HG03108 (cell line): ENCODE measurements around the gene SYNE3.

Experiments used
- ATAC-seq: cut with Tn5 transposase; IDR thresholded peaks from one replicate; pipeline ENCODE4 v1.9.1; 2021; ENCODE audit warnings: moderate library complexity; ENCODE audit not compliant: unreplicated experiment

Gene SYNE3

DNA sequence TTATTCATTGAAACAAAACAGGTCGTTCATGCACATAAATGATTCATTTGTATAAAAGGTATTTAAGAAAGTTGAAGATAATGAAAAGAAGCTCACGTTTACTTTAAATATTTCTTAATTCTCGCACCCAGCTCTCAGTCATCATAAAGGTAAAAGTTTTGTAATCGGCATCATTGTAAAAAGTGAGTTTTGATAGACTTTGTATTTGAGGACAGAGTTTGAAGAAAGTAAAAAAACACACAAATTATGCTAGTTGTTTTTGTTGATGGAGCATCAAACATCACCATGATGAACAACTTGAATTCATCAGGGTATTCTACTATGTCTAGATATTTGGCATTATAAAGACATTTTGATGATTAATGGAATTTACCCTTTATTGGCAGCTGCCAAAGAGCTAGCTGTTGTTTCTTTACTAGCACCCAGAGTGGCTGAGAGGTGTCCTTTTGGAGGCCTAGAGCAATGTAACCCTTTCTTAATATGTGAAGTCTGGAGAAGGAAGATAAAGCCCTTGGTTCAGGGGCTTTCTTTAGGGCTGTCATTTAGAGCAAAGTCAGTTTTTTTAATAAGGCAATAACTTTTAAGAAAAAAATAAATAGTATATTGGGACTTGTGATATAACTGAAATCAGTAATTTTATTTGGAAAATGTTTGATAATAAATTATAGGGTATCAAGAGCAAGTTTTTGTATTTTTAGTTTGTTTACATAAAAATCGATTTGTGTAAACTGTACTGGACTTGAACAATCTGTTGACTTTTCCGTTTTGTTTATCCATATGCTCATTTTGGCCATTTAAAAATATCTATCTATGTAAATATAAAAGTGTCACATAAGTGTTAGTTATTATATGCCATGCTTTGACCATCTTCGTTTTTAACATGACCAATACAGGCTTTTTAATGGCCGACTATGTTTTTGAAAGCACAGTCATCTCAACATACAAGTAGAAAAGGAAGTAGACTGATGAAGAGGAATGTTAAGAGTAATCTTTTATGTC, 25.8 kb upstream of the SYNE3 start:
- no peak for ATAC-seq

DNA sequence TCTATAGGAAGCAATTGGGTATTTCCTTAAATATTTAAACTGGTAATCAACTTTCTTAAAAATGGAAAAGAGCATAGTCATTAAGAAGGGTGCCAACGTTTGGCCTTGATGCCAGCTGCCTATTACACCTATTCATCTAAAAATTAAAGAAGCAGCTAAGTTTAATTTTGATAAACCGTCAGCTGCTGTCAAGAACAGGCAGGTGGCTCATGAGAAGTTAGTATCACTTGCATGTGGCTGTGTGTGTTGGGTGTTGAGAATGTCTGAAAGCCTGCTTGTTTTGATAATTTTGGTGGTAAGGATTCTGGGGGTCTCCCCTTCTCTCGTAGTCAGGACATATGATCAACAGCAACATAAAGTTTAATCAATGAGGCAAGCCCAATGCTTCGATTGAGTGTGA, 24.9 kb upstream of the SYNE3 start:
- ATAC-seq, result no peak

- no peak for ATAC-seq
Observed at GRCh38 chr14:95540236-95540855, 23.9 kb upstream of the SYNE3 start.

DNA sequence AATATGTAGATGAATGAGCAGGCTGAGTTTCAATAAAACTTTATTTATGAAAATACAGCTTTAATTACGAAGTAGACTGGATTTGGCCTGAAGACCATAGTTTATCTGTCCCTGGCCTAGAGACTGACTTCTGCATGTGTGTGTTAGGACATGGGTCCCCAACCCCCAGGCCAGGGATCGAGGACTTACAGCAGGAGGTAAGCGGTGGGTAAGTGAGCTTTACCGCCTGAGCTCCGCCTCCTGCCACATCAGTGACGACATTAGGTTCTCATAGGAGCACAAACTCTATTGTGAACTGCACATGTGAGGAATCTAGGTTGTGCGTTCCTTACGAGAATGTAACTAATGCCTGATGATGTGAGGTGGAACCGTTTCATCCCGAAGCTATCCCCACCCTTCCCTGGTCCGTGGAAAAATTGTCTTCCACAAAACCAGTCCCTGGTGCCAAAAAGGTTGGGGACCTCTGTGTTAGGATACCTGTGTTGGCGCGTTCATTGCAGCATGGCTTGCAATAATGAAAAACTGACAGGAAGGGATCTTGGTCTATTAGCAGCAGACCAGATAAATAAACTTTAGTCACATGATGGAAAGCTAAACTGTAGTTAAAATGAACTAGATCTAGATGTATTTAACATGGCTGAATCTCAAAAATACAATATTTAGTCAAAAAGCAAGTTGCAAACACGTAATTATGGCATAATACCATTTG, 22.5 kb upstream of the SYNE3 start:
- no peak for ATAC-seq

- ATAC-seq, result no peak
Observed at GRCh38 chr14:95537298-95538089, 21.0 kb upstream of the SYNE3 start.

DNA sequence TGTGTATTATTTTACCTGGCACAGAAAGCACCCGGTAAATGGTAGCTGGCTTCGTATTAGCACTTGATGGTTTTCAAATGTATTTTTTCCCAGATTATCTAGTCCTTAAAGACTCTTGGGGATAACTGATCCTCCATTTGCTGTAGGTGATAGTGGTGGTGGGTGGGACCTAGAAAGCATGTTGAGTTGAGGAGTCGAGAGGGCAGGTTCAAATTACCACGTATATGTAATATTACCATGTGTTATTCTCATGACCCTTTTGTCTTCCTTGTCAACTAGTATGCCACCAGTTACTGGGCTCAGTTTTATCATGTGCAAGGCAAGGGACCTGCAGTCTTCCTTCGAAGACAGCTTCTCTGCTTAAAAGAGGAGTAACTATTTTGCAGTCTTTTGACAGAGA, 20.2 kb upstream of the SYNE3 start:
- ATAC-seq, result no peak

GRCh38 chr14:95536036-95536593, 19.7 kb upstream of the SYNE3 start:
- ATAC-seq, result no peak

DNA sequence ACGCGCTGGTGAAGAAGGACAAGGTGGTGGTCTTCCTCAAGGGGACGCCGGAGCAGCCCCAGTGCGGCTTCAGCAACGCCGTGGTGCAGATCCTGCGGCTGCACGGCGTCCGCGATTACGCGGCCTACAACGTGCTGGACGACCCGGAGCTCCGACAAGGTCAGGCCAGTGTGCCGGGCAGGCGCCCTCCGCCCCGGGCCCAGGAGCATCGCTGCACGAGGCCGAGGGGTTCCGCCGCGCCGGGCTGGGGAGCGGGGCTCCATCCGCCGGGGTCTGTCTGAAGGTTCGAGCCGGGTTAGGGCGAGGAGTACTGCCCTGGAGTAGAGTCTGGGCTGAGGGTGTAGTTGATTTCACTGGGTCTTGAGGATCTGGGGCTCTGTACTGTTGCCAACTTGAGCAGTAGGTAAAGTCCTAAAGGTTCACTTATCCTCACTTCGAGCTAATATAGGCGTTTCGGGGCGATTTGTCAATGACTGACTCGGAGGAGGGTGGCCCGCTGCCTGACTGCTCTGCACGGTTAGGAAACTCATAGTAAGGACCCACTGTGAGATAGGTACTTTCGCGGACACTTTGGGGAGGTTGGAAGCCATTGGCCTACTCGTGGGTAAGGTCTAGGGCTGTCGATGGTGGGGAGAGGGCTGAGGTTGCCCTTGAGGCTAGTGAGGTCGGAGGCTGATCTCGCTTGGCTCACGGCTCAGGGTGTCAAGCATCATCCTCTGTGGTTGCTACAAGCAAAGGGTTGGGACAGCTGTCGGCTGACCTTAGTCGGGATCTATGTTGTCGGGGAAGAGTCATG, 19.0 kb upstream of the SYNE3 start:
- ATAC-seq, result no peak

GRCh38 chr14:95534299-95535225, 18.1 kb upstream of the SYNE3 start, which contains the start of gene GLRX5:
GLRX5 (plus strand) TSS chr14:95535050; CDS start chr14:95535090, 40 bp downstream.
- peak; percentile 90 for ATAC-seq

- no peak for ATAC-seq
Observed at GRCh38 chr14:95533822-95534221, 17.4 kb upstream of the SYNE3 start.

DNA sequence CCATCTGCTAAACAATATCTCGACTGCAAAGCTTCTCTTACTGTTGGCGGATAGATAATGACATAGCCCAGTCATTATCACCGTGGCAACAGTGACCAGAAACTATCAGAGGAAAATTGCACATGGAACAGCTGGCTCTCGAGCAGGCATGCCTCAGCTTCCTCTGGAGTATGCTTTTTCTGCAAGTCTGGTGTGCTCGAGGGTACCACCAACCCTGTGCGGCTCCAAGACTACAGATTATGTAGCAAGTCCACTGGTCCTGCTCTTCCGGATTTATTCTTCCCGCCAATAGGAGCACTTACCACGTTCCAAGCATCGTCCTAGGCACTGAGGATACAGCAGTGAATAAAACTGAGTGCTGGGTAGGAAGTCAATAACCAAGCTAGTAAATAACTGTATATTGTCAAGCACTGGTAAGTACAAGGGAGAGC, 17.0 kb upstream of the SYNE3 start:
- no peak for ATAC-seq

DNA sequence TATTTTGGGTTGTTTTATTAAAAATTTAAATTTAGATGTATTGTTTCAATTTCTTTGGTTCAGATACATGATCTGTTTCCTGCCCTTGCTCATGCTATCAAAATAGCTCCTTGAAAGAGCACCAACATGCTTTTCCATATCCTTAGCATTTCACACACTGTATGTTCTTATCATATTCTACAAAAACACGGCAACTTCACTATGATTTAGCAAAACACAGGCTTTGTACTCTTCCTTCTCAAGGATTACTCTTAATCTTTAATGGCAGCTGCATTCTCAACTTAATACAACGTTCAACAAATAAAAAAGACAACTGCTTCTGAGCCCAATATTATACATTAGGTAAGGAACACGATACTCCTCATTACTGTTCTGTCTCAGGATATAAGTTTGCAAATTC, 15.5 kb upstream of the SYNE3 start:
- no peak for ATAC-seq

GRCh38 chr14:95531473-95531872, 15.0 kb upstream of the SYNE3 start:
- no peak for ATAC-seq

DNA sequence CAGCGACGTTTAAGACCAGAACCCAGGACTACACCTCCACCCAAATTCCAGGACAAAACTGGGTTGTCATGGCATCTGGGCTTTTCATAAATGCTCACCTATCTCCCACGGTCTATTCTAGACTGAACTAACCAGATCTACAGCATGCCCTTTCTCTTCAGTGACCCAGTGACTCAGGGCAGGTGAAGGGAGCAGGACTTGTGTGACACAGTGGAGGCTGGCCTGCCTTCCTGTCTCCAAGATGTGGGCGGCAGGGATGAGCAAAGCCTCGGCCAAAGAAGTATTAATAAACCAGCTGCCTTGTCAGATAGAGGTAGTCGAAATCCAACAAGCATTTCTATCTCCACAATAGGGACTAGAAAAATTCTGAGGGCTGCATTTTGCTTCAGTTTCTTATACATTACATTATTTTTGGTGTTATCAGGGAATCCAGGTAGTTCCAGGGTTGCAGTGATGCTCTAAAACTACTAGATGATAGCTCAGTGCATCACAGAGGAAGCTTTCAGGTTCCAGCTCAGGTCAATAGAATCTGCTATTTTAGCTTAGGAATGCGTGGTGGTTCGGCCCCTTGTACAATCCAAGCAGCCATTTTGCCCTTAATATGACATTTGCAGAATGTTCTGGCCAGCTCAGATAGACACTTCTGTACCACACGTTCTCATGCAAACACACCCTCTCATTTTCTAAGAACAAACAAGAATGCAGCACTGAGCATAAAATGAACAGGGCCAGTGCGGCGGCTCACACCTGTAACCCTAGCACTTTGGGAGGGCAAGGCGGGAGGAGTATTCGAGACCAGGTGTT, 14.2 kb upstream of the SYNE3 start:
- no peak for ATAC-seq

- ATAC-seq, result no peak
Observed at GRCh38 chr14:95529216-95529615, 12.8 kb upstream of the SYNE3 start.

DNA sequence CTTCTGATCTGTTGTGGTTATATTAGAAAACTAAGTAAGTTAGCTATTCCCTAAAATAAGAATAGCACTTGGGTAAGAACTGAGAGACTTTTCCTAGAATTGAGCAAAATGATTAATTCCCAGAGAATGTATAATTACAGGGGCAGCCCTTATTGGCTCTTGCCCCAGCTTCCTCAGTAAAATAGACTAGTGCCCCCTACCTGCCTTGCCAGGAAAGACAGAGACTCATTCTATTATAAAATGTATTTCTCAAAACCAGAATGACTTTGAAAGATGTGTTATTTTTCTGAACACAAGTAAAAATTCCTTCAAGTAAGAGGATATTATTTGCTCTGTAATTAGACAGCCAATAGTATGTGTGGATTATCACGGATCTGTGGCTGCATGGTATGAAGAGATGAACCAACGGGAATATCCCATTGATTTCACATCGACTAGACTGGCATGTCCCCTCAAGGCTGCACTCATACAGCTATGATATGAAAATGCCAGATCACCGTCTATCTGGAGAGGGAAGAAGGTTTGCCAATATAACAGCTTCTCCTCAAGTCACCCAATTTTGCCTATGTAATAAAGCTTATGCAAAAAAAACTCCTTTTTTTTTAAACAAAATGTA, 11.0 kb upstream of the SYNE3 start:
- ATAC-seq, result no peak
